Skin of body (tissue), 2 donors: ENCODE data around the gene BMERB1. TPM values are rescaled to one million over a fixed set of nuclear protein-coding genes. Genes with fewer than 3 reads are reported as not detected.
"Not testable (repeated sequence)": the region's sequence is repeated elsewhere in the genome, so short reads cannot be mapped to it uniquely, and the experiment has no call there.

Experiments
- DNase-seq: peaks from one replicate; lab custom pipeline; 2025; lab: John Stamatoyannopoulos, UW
- total RNA-seq: library from RNA; depleted of rRNA; stranded (reverse); fragments of >200 nt; gene quantifications from one replicate; pipeline ENCODE4 v1.2.3, GENCODE V29; 2014

Gene BMERB1
- total RNA-seq, 1 donor from 2014 or later = 26.4 TPM

DNA sequence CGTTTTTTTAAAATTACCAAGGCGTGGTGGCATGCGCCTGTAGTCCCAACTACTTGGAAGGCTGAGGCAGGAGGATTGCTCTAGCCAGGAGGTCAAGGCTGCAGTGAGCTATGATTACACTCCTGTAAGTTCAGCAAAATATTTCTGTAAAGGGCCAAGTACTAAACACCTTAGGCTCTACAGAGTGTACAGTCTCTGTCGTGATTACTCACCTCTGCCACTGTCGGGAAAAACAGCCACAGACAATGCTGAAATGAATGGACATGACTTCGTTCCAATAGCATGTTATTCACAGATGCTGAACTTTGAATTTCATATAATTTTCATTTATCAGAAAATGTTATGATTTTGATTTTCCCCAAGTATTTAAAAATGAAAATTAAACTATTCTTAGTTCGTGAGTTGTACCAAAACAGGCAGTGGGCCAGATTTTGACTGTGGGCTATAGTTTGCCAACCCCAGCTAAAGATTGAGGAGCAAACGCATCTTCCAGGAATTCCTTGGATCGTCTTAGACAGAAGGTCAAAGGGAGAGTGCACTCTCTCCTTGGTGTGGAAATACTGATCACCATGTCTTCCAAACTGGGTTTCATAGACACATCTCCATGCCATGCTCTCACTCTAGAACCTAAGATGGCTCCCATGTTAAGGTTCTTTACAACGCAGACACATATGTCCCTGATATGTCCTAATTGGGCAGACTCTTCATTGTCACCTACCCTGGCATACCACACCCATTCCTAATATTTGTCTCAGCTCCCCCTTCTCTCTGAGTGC lies 119.1 kb downstream of the BMERB1 start:
- DNase-seq = no peak

DNA sequence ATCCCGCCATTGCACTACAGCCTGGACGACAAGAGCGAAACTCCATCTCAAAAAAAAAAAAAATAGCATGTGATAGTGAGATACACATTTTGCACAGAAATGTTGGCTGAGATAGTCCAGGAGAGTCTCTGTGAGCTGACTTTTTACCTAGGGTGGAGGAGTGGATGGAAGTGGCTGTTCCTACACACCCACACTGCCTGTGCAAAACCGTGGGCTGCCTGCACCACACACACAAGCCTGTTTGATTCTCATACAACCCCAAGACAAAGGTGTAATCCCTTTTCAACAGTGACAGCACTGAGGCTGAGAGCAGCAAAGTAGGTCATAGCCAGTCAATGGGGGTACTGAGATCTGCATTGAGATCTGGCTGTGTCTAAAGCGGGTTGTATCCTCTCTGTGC lies 121.7 kb downstream of the BMERB1 start:
- DNase-seq = no peak

DNA sequence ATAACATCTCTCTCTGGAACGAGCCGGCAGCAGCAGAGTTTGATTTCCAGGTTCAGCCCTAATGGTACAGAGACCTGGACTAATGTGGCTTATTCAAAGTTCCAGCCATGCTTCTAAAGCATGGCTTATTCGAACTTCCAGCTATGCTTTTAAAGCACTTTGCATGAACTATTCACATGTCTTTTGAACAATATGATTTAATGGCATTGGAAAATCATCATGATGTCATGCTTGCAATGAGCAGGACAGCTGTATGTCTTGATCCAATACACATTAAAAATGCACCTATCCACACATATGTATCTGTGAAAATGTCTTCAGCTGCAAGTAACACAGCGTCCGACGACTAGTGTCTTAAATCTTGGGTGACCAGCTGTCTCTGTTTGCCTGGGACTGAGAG lies 122.9 kb downstream of the BMERB1 start:
- DNase-seq = no peak

DNA sequence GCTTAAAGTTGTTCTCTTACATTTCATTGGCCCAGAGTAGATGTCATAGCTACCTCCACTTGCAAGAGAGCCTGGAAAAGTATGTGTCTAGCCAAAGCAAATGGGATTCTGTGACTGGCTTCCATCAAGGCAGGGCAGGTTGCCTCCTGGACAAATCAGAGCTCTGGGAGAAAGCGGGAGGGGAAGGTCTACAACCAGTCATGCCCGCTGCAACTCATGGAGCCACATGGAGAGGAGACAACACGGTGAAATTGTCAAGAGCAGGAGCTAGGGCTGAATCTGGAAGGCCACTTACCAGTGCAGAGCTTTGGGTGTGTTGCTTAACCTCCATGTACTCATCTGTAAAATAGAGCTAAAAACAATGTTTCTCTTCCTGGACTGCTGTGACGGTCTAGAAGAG lies 124.8 kb downstream of the BMERB1 start:
- DNase-seq = no peak

DNA sequence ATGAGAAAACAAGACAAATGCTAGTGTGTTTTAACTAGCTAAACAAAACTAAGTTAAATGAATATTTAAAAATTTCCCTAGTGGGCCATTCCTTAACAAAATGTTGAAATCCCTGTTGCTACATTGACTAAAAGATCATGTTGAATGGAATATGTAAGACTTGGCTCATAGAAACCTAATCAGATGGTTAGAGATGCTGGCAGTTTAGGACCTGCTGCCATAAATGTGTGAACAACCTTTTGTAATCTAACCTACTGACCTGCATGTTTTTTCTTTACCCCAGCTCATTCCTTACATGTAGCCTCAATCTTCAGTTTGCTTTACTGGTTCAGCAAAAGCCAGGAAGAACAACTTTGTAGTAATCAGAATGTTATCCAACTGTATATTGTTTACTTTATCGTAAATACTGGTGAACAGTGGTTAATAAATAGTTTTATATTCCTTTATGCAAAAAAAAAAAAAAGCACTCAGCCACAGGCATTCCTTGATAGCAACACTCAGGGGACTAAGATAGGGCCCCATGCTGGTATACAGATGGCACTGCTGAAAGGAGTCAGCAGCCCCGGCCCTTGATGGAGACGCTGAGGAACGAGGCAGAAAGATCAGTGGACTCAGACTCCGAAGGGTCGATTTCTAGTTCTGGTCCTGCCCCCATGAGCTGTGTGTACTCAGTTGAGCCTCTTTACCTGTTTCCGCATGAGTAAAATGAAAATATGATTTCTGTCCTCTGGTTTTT lies 130.4 kb downstream of the BMERB1 start:
- no peak for DNase-seq

DNA sequence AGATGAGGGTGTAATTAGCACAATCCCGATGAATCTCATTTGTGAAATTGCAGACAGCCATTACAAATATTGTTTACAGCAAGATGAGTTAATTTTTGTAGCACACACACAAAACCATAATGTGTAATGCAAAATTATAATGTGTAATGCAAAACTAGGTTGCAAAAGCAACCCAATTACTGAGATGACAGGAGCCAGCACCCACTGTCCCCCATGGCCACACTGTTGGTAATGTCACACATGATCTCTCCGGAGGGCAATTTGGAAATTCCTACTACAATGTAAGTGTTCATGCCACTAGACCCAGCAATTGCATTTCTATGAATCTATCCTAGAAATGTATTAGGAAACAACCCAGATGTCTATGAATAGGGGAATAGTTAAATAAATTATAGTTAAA lies 131.7 kb downstream of the BMERB1 start:
- DNase-seq = no peak

DNA sequence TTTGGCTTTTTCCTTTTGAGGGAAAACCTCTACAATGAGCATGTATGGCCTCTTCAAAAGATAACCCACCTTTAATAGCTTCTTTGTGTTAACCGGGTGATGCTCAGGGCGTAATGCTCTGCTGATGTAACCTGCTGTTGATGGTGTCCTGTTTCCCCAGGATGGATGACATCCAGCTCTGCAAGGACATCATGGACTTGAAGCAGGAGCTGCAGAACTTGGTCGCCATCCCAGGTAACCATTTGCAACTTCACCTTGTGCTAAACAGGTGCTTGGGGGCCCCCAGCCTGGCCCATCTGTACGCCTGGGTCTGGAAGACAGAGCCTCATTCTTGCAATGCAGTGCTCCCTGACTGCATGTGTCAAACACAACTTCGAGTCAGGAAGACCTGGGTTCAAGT lies 133.4 kb downstream of the BMERB1 start:
- no peak for DNase-seq

DNA sequence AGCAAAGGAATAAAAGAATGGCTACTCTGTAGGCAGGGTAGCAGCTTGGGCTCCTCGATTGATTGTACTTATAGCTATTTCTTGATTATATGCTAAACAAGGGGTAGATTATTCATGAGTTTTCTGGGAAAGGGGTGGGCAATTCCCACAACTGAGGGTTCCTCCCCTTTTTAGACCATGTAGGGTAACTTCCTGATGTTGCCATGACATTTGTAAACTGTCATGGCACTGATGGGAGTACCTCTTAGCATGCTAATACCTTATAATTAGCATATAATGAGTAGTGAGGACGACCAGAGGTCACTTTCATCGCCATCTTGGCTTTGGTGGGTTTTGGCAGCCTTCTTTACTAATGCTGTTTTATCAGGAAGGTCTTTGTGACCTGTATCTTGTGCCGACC lies 136.3 kb downstream of the BMERB1 start:
- DNase-seq = not testable (repeated sequence)

DNA sequence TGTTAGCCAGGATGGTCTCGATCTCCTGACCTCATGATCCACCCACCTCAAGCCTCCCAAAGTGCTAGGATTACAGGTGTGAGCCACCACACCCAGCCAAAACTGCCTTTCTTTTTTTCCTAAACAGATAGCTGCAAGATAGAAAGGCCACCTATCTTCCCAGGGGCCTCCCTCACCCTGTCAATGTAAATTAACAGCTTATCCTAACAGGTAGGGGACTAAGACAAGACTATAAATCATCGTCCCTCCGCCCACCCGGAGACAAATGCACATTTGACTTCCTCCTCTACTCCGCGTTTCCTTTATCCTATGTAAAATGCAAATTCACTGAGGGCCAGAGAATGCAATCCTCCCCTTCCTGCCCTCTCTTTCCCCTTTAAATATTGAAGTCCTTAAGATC lies 137.2 kb downstream of the BMERB1 start:
- no peak for DNase-seq

DNA sequence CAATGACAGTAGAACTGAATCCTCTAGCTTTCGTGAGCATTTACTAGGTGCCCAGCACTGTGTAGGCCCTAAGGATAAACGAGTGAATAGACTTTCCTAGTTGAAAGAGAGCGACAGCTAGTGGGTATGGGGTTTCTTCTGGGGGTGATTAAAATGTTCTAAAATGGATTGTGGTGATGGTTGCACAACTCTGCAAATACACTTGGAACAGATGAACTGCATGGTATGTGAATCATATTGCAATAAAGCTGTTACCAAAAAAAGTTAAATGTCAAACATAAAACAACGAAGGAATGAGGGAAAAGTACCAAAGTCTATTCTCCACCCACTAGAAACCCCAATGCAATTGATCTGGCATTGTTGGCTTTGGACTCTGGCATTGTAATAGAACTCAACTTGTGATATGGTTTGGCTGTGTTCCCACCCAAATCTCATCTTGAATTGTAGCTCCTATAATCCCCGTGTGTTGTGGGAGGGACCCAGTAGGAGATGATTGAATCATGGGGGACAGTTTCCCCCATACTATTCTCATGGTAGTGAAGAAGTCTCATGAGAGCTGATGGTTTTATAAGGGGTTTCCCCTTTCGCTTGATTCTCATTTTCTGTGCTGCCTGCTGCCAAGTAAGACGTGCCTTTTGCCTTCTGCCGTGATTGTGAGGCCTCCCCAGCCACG lies 138.1 kb downstream of the BMERB1 start:
- DNase-seq = peak; percentile 85

DNA sequence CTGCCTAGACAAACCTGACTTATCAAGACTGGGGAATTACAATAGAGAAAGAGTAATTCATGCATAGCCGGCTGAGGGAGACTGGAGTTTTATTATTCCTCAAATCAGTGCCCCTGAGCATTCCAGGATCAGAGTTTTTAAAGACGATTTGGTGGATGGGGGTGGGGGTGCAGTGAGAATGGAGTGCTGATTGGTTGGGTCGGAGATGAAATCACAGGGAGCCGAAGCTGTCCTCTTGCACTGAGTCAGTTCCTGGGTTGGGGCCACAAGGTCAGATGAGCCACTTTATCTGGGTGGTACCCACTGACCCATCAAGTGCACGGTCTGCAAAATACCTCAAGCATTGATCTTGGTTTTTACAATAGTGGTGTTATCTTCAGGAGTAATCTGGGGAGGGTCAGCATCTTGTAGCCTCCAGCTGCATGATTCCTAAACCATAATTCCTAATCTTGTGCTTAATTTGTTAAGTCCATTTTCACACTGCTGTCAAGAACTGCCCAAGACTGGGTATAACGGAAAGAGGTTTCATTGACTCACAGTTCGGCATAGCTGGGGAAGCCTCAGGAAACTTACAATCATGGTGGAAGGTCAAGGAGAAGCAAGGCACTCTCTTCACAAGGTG lies 139.0 kb downstream of the BMERB1 start:
- no peak for DNase-seq

DNA sequence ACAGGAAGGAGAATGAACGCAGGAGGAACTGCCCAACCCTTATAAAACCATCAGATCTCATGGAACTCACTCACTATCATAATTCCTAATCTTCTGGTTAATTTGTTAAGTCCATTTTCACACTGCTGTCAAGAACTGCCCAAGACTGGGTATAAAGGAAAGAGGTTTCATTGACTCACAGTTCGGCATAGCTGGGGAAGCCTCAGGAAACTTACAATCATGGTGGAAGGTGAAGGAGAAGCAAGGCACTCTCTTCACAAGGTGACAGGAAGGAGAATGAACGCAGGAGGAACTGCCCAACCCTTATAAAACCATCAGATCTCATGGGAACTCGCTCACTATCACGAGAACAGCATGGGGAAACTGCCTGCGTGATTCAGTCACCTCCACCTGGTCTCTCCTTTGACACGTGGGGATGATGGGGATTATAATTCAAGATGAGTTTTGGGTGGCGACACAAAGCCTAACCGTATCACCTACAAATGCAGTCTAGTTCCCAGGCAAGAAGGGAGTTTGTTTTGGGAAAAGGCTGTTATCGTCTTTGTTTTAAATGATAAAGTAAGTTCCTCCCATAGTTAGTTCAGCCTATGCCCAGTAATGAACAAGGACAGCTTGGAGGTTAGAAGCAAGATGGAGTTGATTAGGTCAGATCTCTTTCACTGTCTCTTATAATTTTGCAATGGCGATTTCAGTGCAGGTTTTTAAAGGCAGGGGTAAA lies 139.7 kb downstream of the BMERB1 start:
- DNase-seq = not testable (repeated sequence)

DNA sequence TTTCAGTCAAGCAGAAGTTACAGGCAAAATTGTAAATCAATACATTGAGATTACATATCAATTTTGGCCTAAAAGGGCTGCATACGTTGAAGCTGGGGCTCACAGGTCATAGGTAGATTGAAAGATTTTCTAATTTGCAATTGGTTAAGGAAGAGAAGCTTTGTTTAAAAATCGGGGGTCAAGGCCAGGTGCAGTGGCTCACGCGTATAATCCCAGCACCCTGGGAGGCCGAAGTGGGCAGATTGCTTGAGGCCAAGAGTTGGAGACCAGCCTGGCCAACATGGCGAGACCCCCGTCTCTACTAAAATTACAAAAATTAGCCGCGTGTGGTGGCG lies 140.2 kb downstream of the BMERB1 start:
- DNase-seq = no peak

DNA sequence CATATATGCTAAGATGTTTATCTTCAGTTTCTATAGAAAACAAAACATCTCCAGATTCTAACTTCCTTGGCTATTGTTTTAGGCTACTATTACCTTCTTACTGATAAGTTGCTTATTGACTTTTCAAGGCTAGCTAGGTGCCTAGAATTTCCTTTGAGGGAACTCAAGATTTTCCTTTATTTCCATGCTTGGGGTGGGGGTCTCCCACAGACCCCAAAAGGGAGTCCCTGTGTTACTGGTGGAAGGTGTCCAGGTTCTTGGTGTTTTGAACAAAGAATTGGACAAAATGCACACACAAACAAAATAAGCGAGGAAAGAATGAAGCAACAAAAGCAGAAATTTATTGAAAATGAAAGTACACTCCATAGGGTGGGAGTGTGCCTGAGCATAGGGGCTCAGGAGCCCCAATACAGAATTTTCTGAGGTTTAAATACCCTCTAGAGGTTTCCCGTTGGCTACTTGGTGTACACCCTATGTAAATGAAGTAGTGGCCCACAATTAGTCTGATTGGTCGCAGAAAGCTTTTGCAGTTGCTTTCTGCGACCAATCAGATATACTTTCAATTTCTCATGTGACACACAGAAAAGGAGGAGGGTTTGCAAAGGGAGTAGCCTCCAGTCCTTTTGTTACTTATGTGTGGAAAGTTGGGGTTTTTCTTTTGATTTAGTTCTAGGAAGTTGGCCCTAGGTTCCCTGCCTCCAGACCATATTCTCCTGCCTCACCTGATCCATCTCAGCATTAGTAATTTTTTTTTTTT lies 141.1 kb downstream of the BMERB1 start:
- DNase-seq = no peak

DNA sequence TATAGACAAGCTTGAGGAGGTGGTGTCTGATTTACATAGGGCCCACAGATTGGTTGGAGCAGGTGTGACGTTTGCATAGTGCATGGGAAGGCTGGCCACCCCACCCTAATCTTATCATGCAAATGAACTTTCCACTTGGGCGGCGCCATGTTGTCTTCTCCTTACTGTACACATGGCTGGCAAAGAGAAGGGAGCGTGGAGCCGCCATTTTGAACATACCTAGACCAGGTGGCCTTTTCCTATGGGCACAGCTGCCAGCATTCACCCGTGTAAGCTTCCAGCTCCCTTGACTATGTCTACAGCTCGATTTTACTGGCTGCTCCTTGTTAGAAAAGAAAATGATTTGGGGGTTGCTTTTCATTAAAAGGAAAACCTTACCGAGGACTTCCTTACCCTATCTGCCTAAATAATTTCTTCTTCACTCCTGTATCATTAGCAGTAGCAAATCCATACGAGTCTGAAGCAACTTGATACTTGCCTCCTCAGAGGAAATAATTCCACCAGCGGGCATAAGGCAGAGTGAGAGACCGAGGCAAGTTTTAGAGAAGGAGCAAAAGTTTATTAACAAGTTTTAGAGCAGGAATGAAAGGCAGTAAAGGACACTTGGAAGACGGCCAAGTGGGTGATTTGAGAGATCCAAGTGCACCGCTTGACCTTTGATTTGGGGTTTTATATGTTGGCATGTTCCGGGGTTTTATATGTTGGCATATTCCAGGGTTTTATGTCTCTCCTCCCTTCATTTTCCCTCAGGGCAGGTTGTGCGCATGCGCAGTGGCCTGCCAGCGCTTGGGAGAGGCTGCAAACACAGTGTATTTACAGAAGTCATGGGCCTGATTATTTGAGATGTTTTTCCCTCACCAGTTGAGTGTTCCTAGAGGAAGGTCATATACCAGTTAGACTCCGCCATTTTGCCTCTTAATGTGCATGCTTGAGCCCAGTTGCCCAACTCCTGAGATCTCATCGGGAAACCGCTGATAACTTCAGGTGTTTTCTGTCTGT lies 142.9 kb downstream of the BMERB1 start:
- no peak for DNase-seq

DNA sequence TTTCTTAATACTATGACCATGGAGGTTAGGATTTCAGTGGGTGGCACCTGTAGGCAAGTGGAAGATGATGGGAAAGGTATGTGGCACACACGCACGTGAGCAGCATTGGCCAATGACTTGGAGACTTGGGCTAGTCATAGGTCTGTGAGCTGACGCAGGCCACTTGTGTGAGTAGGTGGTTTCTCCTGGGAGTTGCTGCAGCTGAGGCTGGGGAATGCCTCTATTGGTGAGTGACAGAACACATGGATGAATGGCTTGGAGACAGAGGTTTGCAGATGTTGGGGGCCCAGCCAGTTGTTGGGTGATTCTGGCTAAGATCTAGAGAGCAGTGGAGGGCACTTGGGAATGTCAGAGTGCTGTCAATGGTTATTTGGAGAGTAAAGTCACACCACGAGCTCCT lies 144.4 kb downstream of the BMERB1 start:
- DNase-seq = no peak

DNA sequence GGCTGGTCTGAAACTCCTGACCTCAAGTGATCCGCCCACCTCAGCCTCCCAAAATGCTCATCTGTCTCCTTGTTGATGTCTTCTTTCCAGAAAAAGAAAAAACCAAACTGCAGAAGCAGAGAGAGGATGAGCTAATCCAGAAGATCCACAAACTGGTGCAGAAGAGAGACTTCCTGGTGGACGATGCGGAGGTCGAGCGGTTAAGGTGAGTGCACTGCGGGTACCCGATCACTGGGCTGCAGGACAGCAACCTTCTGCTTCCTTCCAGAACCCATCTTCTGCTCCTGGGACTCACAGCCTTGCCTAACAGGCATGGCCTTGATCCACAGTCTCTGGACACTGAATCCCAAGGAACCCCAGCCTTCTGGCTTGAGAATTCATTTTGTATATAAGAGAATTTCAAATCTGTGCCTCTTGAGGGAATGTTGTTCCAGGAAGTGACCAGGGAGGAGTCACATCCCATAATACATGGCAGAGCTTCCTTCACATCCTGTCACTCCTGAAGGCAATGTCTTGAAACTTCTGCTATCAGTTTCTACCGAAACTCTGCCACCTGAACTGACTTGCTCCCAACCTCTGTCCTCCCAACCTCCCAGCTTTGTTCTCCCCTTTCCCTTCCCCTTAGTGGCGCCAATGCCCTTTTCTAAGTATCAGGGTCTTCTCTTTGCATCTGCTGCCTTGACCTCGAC lies 146.9 kb downstream of the BMERB1 start:
- no peak for DNase-seq

DNA sequence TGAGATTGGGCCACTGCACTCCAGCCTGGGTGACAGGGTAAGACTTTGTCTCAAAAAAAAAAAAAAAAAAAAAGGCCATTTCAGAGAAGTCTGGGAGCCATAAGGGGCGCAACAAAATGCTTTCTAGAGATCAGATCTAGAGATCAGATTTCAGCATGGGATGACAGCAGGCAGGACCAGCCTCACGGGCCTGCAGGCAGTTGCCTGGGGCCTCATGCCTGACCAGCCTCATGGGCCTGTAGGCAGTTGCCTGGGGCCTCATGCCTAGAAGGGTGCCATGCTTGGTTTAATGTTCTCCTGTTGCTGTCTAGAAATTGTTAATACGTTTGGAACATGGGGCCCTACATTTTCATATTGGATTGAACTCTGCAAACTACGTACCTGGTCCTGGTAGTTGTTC lies 149.1 kb downstream of the BMERB1 start:
- no peak for DNase-seq

DNA sequence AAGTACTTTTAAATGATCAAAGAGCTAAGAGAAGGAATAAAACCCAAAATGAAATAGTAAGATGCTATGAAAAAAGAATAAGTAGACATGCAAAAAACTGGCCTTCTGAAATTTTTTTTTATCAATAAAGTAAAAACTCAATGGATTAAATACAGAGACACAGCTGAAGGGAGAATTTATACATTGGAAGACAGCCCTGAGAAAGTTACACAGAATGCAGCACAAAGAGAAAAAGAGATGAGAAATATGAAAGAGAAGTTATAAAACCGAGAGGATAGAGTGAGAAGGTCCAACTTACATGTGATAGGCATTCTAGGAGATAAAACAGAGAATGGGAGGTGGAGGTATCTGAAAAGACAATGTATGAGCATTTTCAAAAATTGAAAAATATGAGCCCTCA lies 151.6 kb downstream of the BMERB1 start:
- no peak for DNase-seq
